Esophagus muscularis mucosa (tissue), 4 donors: Measurements from ENCODE around the gene PRR7. TPM values are rescaled to one million over a fixed set of nuclear protein-coding genes. Genes with fewer than 3 reads are reported as not detected.

Experiments used
- DNase-seq: peaks from one replicate; pipeline ENCODE4 v3.0.0-alpha.2; 2017; ENCODE audit errors: extremely low spot score
- H3K27ac ChIP-seq, 4 donors: fragments of 200-600 bp; sonication (generic); replicated peaks in 1 of 4; 1 replicate in 3 of 4; 2 replicates in 1 of 4; pipeline ENCODE4 v1.5.1; 2016 to 2019; ENCODE audit warnings: mild to moderate bottlenecking in 1 of 4
- H3K27me3 ChIP-seq, 4 donors: fragments of 200-600 bp; sonication (generic); one replicate each; pipeline versions ENCODE4 v1.5.1 to v1.6.0; 2016 to 2019
- H3K36me3 ChIP-seq, 4 donors: fragments of 200-600 bp; sonication (generic); one replicate each; pipeline ENCODE4 v1.5.1; 2016 to 2019
- H3K4me1 ChIP-seq, 4 donors: fragments of 200-600 bp; sonication (generic); one replicate each; pipeline ENCODE4 v1.5.1; 2016 to 2019
- H3K4me3 ChIP-seq, 4 donors: fragments of 200-600 bp; sonication (generic); 1 replicate in 2 of 4; 2 replicates in 2 of 4; pipeline ENCODE4 v1.5.1; 2016 to 2019; ENCODE audit warnings: mild to moderate bottlenecking in 4 of 4, moderate library complexity in 1 of 4
- H3K9me3 ChIP-seq, 4 donors: fragments of 200-600 bp; sonication (generic); 1 replicate in 3 of 4; 2 replicates in 1 of 4; pipeline ENCODE4 v1.5.1; 2016 to 2019
- CTCF ChIP-seq, 3 experiments: fragments of 200-600 bp in 2 of 3; fragments of 450-650 bp in 1 of 3; sonication (generic) in 2 of 3; IDR thresholded peaks; one replicate each; pipeline ENCODE4 v1.5.1; 2017 to 2019; ENCODE audit warnings: antibody characterized with exemption in 3 of 3, mild to moderate bottlenecking in 2 of 3, moderate library complexity in 1 of 3
- EP300 ChIP-seq: sonication (generic); formaldehyde crosslinking; IDR thresholded peaks from one replicate; pipeline ENCODE4 v1.6.1; 2017; ENCODE audit warnings: antibody characterized with exemption
- POLR2A ChIP-seq: fragments of 450-650 bp; IDR thresholded peaks from one replicate; pipeline ENCODE4 v1.6.1; 2017; ENCODE audit warnings: antibody characterized with exemption, moderate library complexity, mild to moderate bottlenecking, low read depth
- POLR2AphosphoS5 ChIP-seq, 2 donors: sonication (generic); formaldehyde crosslinking; IDR thresholded peaks; one replicate each; pipeline ENCODE4 v1.6.1; 2017; ENCODE audit warnings: antibody characterized with exemption in 2 of 2
- WGBS: methylation state at CpG from one replicate; pipeline ENCODE4 v1.1.5; 2018; 5-methylcytosine and 5-hydroxymethylcytosine counted together
- intact Hi-C: fragments of 100-400 bp; cut with DNase I; formaldehyde crosslinking; loops from one replicate; pipeline ENCODE4 v1.15.1; 2023
- total RNA-seq, 4 donors: library from RNA; depleted of rRNA; stranded (reverse); fragments of >200 nt; gene quantifications; one replicate each; pipeline versions ENCODE4 v1.1.0 to v1.2.1, GENCODE V29; 2016

Gene PRR7
- total RNA-seq, 4 donors from 2014 or later: 0.42 to 2.5 (median 1.6) TPM

DNA sequence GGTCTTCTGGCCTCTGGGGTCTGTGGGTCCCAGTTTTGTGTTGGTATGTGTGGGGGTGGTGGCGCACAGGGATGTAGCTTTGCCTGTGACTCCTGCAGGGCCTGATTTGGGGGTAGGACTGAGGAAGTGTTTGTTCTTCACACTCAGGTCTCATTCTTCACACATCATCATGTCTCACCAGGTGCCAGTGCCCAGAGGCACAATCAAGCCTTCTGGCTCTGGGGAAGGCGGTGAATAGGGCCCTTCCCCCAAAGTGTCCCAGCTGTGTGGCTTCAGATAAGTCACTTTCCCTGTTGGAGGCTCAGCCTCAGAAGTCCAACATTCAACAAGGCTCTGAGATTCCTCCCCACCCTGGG is 21.7 kb downstream of the PRR7 start:
- H3K9me3 ChIP-seq: no peaks in the 10 kb centered on the region
- H3K27ac ChIP-seq: peak overlapping the region in 2 of 4 donors; percentile 47 to 89
- H3K4me3 ChIP-seq: no peak overlapping the region
- H3K27me3 ChIP-seq: no peaks in the 10 kb centered on the region
- 83% methylated on average over 2 of the region's 2 CpGs for WGBS
- TF ChIP-seq POLR2AphosphoS5 (IDR thresholded peaks at IDR 0.05): no peak
- TF ChIP-seq EP300: no peak
- TF ChIP-seq CTCF (IDR thresholded peaks at IDR 0.05): no peak
- TF ChIP-seq POLR2A: no peak
- intact Hi-C loops: no loop called here
- DNase-seq: no peak
- H3K4me1 ChIP-seq: peaks cover 44 to 52% (median 49%) of the 10 kb centered on the region in 4 donors
- peaks cover 11 to 51% (median 46%) of the 10 kb centered on the region in 4 donors for H3K36me3 ChIP-seq

DNA sequence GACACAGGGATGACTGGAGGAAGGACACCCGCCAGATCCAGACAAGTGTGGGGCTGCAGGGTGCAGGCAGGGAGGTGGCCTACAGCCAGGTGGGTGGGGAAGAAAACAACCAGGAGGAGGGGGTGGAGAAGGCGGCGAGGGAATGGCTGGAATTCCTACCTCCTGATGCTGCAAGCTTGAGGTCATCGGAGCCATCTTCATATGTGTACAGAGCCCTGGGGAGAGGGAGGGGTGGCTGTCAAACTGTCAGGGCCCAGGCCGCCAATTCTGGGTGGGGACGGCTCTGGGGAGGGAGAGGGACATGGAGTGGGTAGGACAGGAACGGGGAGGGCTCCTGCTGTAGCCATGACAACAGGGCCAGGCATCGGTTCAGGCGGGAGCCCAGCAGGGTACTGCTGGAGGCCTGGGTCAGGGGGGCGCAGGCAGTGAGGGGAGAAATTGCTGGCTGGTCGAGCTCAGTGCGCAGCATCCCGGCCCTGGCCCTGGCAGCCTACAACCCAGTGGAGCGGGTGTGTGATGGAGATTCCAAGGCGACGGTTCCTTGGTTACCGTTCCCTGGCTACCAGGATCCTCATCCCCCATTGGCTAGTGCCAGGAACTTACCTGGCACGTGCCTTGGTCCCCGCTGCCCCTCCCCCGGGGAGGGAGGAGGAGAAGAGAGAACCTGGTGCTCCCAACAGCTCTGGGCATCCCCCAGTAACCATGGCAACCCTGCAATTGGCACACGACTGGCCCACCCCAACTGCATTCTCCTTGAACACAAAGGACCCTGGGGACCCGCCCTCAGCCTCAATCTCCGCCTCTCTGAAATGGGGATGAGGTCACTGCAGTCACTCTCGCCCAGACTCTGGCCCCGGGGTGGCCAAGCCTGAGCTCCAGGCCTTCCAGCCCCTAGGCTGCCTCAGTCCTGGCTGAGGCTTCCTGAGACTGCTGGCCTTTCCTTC is 22.3 kb downstream of the PRR7 start:
- intact Hi-C loops: no loop called here
- H3K9me3 ChIP-seq: no peaks in the 10 kb centered on the region
- H3K4me1 ChIP-seq: peaks cover 46 to 58% (median 54%) of the 10 kb centered on the region in 4 donors
- no peaks in the 10 kb centered on the region for H3K27me3 ChIP-seq
- H3K4me3 ChIP-seq: no peak overlapping the region
- H3K27ac ChIP-seq: peak overlapping the region; percentile 89 to 96 (median 94)
- H3K36me3 ChIP-seq: peaks cover 11 to 46% (median 44%) of the 10 kb centered on the region in 4 donors
- DNase-seq: no peak
- WGBS: 54% methylated on average over 14 of the region's 25 CpGs
- TF ChIP-seq POLR2A: no peak
- TF ChIP-seq EP300: no peak
- no peak for TF ChIP-seq CTCF (IDR thresholded peaks at IDR 0.05)
- TF ChIP-seq POLR2AphosphoS5 (IDR thresholded peaks at IDR 0.05): peak; percentile 27 to 52

- H3K9me3 ChIP-seq: no peaks in the 10 kb centered on the region
- peak overlapping the region; percentile 89 to 96 (median 94) for H3K27ac ChIP-seq
- no peaks in the 10 kb centered on the region for H3K27me3 ChIP-seq
- WGBS: 65% methylated on average over 8 of the region's 8 CpGs
- intact Hi-C loops: no loop called here
- H3K4me1 ChIP-seq: peaks cover 48 to 68% (median 64%) of the 10 kb centered on the region in 4 donors
- no peak for TF ChIP-seq POLR2AphosphoS5 (IDR thresholded peaks at IDR 0.05)
- H3K4me3 ChIP-seq: peak overlapping the region in 1 of 4 donors; percentile 28
- no peak for DNase-seq
- H3K36me3 ChIP-seq: peaks cover 11 to 38% (median 36%) of the 10 kb centered on the region in 4 donors
Observed at GRCh38 chr5:177469750-177470525, 23.3 kb downstream of the PRR7 start.

- Histone ChIP-seq H3K36me3 (peaks cover 11 to 28% (median 27%) of the 10 kb centered on the region in 4 donors), H3K27me3 (no peaks in the 10 kb centered on the region), H3K4me3 (peak overlapping the region in 1 of 4 donors; percentile 86), H3K27ac (peak overlapping the region; percentile 89 to 96 (median 94)), H3K9me3 (no peaks in the 10 kb centered on the region), H3K4me1 (peaks cover 51 to 78% (median 74%) of the 10 kb centered on the region in 4 donors)
- 73% methylated on average over 8 of the region's 10 CpGs for WGBS
- no peak for TF ChIP-seq POLR2AphosphoS5 (IDR thresholded peaks at IDR 0.05)
- no peak for TF ChIP-seq EP300
- TF ChIP-seq CTCF (IDR thresholded peaks at IDR 0.05): no peak
- no peak for TF ChIP-seq POLR2A
- intact Hi-C loops: no loop called here
- DNase-seq: no peak
Observed at GRCh38 chr5:177470759-177471536, 24.3 kb downstream of the PRR7 start.
